CD1c-positive myeloid dendritic cell (primary cell): ENCODE data around the gene FDCSP.
"Not testable (repeated sequence)": the region's sequence is repeated elsewhere in the genome, so short reads cannot be mapped to it uniquely, and the experiment has no call there.

Source experiments
- DNase-seq: peaks from one replicate; pipeline ENCODE4 v3.0.0-alpha.2; 2016; ENCODE audit errors: extremely low spot score

The FDCSP gene

DNA sequence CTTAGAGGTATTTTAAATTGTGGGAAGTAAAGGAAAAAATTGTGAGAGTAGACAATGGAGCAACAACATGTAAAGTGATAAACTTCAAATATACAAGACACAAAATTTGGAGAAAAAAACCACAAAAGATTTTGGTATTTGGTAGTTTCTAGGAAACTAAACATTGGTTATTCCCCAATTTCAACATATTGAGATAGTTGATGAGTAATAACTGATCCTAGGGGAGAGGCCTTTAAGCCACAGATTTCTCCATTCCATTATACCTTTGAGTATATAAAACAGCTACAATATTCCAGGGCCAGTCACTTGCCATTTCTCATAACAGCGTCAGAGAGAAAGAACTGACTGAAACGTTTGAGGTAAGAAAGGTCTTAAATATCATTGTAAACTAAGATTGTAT lies at the start of gene FDCSP:
Gene FDCSP, plus strand, starts transcription at position 301 of the 400 bp plus-strand sequence. CDS start 5,071 bp downstream, outside the sequence.
- no peak for DNase-seq

GRCh38 chr4:70177090-70177489 lies 48.8 kb upstream of the FDCSP start:
- DNase-seq = no peak

DNA sequence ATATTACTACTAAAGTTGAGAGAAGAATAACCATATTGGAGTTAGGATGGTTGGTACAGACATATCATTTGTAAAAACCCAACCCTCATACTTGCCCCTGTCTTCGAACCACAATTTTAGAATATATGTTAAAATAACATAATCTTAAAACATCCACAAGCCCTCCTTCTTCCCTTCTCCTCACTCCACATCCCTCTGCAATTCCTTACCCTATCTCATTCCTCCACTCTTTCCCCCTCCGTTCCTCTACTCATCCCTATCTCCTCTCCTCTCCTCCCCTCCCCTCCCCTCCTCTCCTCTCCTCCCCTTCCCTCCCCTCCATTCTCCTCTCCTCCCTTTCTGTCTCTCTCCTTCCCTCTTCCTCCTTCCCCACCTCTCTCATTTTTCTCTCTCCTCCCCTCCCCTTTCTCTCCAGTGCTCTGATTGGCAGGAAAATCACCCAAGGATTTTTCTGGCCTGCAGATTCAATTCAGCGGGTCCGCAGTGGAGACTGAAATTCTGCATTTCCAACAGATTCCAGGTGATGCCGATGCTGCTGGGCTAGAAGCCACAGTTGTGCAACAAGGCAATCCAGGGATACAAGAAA lies 47.8 kb upstream of the FDCSP start:
- no peak for DNase-seq

DNA sequence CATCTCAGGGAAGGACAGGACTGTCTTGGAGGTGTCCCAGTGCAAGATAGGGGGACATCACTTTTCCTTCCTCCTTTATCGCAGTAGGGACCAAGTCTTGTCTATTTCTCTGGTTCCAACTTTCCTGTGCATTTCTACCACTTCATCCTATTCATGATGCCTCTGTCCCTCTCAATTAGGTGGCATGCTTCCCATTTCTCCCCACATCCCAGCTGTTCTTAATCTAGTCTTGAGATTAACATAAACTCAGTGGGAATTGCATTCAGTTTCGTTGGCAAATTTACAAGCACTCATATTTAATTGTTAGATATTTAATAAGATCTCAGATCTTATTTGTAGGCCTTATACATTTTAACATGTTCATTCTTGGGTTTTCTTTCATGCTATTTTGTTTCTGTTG lies 46.1 kb upstream of the FDCSP start:
- DNase-seq = no peak

DNA sequence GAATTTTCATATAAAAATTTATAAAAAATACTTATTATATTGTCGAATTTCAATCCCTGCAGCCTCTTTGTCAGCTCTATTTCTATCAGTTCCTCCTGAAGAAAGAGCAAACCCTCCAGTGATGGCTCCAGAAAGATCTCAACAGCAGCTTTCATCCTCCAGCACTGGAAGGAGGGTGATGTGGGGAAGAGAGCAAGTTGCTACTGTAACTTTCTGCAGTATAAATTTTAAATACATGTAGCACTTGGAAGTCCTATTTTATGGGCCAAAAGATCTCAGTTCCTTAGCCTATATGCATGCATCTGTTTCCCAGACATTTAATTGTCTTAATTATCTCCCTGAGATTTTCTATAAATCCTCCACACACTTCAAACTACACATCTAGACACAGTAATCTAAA lies 44.1 kb upstream of the FDCSP start:
- DNase-seq = no peak

DNA sequence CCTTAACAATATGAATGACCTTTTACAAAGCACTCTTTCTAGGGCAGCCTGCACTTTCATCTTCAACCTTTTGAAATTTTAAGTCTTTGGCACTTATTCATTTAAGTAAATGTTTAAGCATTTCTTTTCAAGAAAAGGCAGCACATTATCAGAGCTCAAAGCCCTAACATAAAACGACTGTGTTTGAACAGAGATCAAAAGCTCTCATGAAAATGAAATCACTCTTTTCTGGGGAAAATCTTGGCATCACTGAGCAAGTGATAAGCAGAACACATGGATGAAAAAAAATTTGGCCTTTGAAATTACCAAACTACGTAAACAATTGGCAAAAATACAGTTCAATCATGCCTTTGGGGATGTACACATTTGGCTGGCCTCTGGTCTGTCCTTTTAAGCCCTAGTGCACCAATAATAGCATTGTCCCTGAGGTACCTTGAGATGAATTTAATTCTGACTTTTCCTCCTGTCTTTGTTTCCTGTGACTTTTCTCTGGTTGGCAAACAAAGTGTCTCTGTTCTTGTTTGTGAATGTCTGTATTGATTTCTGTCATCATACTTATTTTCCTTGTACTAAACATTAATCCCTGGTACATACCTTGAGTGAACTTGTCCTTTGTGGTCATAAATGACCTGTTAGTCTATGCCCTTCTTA lies 43.3 kb upstream of the FDCSP start:
- no peak for DNase-seq

DNA sequence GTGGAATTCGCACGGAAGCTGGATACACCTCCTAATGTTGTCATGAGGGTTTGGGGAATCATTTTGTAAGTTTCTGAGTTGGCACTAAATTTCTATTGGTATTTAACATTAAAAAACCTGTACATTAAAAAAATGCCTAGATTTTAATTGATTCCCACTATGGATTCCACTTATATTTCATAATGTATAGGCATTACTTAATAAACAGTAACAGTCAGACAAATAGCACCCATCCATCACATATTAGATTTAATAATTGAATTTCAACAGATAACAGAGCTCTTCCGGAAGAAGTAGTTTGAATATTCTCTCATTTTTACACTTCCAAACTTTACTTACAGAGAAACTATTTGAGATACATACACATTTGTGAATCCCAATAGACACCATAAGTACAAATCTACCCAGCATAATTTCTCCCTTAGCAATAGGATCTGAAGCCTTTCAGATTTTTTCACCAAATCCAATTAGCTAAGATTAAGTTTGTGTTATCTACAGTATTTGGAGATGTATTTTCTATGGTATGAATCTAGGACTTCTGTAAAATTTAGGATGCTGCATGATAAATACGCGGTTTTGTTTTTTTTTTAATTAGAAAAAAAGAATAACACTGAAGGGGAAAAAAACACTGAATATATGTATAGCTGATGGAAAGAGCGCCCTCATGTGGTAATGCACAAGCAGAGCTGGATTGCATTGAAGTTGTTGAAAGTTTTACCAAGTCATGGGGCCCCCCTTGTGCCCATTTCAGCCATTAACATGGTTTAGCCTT lies 42.6 kb upstream of the FDCSP start:
- DNase-seq = peak; percentile 45

GRCh38 chr4:70183940-70184246 lies 42.0 kb upstream of the FDCSP start:
- DNase-seq = no peak

GRCh38 chr4:70187216-70187615 lies 38.7 kb upstream of the FDCSP start:
- no peak for DNase-seq

DNA sequence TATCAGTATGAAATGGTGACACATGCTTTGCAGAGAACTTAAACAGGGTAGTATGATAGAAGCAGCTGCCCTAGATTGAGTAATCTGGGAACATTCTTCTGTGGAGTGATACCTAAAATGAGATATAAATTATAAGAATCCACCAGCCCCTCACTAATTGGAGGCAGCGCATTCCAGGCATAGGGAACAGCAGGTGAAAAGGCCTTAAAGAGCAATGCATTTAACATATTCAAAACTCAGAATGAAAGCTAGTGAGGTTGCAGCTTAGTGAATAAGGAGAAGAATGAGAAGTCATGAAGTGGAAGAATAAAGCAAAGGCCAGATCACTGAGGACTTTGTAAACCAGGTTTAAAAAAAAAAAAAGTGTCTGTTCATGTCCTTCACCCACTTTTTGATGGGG lies 35.3 kb upstream of the FDCSP start:
- DNase-seq = no peak

GRCh38 chr4:70191647-70192046 lies 34.3 kb upstream of the FDCSP start:
- DNase-seq = no peak

DNA sequence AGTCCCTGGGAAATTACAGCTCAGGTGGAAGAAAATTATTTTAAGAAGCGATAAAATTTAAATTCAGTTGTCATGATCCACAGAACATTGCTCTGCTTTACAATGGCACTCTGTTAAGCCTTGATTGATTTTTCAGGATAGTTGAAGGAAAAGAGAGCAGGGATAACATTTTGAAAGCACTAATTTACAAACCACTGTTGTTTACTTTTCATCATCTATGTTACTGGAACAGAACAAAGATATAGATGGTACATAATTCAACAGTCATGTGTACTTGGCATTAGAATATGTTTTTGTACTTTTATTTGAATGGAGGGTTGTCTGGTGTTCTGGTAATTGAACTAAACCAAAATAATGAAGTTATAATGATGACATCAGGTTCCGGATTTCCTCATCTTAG lies 33.0 kb upstream of the FDCSP start:
- DNase-seq = no peak

DNA sequence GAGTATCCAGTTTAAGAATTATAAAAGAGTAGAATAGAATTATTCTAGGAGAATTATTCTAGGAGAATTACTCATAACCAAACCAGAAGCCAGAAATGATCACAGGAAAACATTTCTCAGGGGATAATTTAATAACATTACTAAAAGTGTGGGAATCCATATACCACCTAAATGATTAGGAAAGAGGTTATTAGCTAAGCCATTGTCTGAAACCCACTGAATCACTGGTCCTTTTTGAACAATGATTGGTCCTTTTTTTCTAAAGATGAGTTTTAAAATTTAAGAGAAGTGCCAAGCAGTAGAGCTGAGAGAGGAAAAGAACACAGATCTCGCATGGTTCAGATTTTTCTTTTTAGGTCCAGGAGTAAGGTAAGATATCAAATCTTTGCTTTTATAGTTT lies 30.5 kb upstream of the FDCSP start, which contains the start of gene ODAM:
Gene ODAM, plus strand, starts transcription at position 301 of the 400 bp plus-strand sequence. CDS start 819 bp downstream, outside the sequence.
- no peak for DNase-seq

DNA sequence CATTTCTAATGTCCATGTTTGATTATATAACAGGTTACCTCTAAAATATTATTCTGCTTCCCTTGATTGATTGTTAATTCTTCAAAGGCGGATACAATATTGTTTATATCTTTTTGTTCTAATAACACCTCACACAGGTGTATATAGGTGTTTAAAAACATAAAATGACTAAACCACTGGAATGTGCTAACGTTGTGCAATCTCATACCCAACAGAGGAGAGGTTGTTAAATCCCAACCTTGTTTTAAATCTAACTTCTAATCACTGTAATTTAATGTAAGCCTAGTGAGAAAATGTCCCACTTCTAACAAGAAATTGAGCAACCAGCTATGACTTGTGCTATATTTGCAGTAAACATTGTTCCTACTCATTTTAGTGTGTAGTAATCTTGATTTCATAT lies 29.1 kb upstream of the FDCSP start:
- no peak for DNase-seq

DNA sequence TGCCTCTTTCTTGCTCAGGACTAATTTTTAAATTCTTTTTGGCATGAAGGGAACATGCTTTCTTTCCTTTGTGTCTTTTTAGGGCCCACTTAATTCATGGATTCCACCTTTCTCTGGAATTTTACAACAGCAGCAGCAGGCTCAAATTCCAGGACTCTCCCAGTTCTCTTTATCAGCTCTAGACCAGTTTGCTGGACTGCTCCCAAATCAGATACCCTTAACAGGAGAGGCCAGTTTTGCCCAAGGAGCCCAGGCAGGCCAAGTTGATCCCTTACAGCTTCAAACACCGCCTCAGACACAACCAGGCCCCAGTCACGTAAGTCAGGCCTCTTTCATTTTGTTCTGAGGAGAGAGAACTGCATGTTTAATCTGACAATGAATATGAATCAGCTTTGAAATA lies 28.1 kb upstream of the FDCSP start:
- DNase-seq = no peak

DNA sequence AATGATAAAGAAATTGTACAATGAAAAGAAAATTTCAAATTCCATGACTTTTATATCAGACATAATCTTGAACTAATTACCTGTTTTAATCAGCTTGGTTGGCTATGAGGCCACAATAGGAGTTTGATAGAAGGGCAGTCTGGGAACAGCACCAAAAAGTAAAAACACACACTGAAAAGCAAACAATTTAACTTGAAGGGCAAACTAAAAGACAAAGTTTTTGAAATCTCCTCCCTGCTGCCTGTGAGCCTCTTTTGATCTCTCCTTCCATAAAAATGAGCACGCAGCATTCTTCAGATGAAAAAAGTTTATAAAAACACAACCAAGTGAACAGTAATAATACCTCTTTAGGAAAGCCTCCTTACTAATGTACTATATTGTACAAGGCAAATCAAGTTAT lies 22.3 kb upstream of the FDCSP start:
- no peak for DNase-seq

DNA sequence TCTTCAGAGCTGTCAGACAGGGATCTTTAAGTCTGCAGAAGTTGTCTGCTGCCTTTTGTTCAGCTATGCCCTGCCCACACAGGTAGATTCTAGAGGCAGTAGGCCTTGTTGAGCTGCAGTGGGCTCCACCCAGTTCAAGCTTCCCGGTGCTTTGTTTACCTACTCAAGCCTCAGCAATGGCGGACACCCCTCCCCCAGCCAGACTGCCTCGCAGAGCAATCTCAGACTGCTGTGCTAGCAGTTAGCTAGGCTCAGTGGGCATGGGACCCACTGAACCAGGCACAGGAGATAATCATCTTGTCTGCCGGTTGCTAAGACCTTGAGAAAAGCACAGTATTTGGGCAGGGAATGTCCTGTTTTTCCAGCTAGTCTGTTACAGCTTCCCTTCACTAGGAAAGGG lies 13.2 kb upstream of the FDCSP start:
- not testable (repeated sequence) for DNase-seq

GRCh38 chr4:70216109-70216508 lies 9.8 kb upstream of the FDCSP start:
- not testable (repeated sequence) for DNase-seq

DNA sequence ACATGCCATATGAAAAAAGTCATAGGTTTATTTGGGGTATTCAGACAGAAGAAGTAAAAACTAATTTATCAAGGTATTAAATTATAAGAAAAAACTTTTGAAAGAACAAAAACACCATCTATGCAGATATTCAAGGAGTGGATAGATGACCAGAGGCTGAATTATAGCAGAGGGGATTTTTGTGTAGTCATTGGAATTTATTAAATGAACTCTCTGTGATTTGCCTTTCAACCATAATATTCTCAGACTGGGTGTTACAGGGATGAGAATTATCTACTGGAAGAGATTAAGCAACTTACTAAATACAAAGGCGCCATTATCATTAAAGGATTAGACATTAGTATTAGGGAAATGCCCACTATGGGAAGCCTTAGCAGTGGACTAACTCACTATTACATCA lies 9.4 kb upstream of the FDCSP start:
- not testable (repeated sequence) for DNase-seq

GRCh38 chr4:70221389-70221788 lies 4.5 kb upstream of the FDCSP start:
- DNase-seq = not testable (repeated sequence)

DNA sequence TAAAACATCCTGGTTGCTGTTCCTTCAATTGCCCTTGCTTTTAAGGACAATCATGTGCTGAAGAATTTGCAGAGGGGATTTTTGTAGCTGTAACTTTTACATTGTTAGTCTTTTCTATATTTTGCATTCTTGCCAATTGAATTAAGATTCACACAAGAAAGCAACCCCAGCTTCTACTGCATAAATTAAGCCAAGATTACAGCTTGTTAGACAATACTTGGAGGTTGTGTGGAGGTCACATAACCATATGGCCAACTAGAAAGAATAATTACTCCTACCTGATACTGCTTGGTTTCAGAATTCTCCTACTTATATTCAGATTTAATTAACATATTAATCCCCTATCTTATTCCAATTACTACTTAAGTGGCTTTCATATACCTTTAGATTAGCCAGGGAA lies 4.1 kb upstream of the FDCSP start:
- DNase-seq = not testable (repeated sequence)

DNA sequence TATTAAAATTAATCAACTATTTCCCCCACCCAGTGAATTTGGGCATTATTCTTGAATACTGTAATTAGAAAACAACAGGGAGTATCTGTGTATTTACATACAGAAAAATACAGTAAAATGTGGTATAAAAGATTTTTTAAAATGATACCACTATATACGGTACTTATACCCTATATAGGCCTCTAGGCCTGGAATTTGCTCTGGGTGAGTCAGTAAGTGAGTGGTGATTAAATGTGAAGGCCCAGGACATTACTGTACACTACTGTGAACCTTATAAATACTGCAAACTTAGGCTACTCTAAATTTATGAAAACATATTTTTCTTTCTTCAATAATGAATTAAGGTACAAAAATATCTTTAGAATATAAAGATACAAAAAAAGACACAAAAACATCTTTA lies 10.2 kb downstream of the FDCSP start:
- DNase-seq = no peak
